RWPE2 (cell line): Measurements from ENCODE around the gene RALGAPB.

Experiments
- ATAC-seq: fragments of 200-7000 bp; cut with Tn5 transposase; 3 replicates; pipeline ENCODE4 v1.9.1; 2021; ENCODE audit warnings: low read depth
- DNase-seq: peaks from one replicate; pipeline ENCODE4 v3.0.0-alpha.2; 2020; ENCODE audit warnings: low spot score
- H3K27ac ChIP-seq: fragments of 450-650 bp; 2 replicates; pipeline ENCODE4 v1.5.1; 2017; ENCODE audit warnings: mild to moderate bottlenecking; ENCODE audit not compliant: poor library complexity, severe bottlenecking
- H3K27me3 ChIP-seq: fragments of 250-450 bp; sonication (Bioruptor Pico); 2 replicates; pipeline ENCODE4 v1.5.1; 2021; ENCODE audit warnings: mild to moderate bottlenecking, moderate library complexity; ENCODE audit not compliant: insufficient read depth, poor library complexity, severe bottlenecking
- H3K36me3 ChIP-seq: fragments of 250-450 bp; sonication (Bioruptor Pico); 2 replicates; pipeline ENCODE4 v1.5.1; 2020; ENCODE audit warnings: low read depth, mild to moderate bottlenecking, moderate library complexity
- H3K4me1 ChIP-seq: fragments of 250-450 bp; sonication (Bioruptor Pico); 2 replicates; pipeline ENCODE4 v1.5.1; 2021; ENCODE audit warnings: mild to moderate bottlenecking, moderate library complexity; ENCODE audit not compliant: insufficient read depth, poor library complexity, severe bottlenecking
- H3K4me3 ChIP-seq: fragments of 250-450 bp; sonication (Bioruptor Pico); 2 replicates; pipeline ENCODE4 v1.5.1; 2021; ENCODE audit warnings: mild to moderate bottlenecking, moderate library complexity; ENCODE audit not compliant: severe bottlenecking
- H3K9me3 ChIP-seq: fragments of 250-450 bp; sonication (Bioruptor Pico); 2 replicates; pipeline ENCODE4 v1.5.1; 2021; ENCODE audit warnings: mild to moderate bottlenecking, moderate library complexity; ENCODE audit not compliant: severe bottlenecking
- CTCF ChIP-seq: fragments of 450-650 bp; IDR thresholded peaks from one replicate; pipeline ENCODE4 v1.5.1; 2017; ENCODE audit warnings: mild to moderate bottlenecking, moderate library complexity; ENCODE audit not compliant: poor library complexity, severe bottlenecking

Gene RALGAPB

GRCh38 chr20:38446441-38447209 lies 26.0 kb upstream of the RALGAPB start:
- ATAC-seq: peak; percentile 94
- peak; percentile 100 for TF ChIP-seq CTCF

GRCh38 chr20:38447251-38447661 lies 25.4 kb upstream of the RALGAPB start:
- peak; percentile 4; the same call in 1 of the 3 replicates for ATAC-seq
- peak overlapping the region; percentile 78 for H3K4me3 ChIP-seq
- no peaks in the 10 kb centered on the region for H3K9me3 ChIP-seq
- H3K4me1 ChIP-seq: peaks cover under 1% of the 10 kb centered on the region
- peak overlapping the region; percentile 30 for H3K27ac ChIP-seq
- H3K36me3 ChIP-seq: peaks cover 32% of the 10 kb centered on the region
- no peak for DNase-seq
- H3K27me3 ChIP-seq: no peaks in the 10 kb centered on the region
- no peak for TF ChIP-seq CTCF

More at GRCh38 chr20:38446441-38447209, 26.0 kb upstream of the RALGAPB start:
- peak; percentile 98 for DNase-seq
- H3K27me3 ChIP-seq: no peaks in the 10 kb centered on the region
- H3K27ac ChIP-seq: peak overlapping the region; percentile 30
- H3K4me3 ChIP-seq: peak overlapping the region; percentile 78
- peaks cover 32% of the 10 kb centered on the region for H3K36me3 ChIP-seq
- H3K4me1 ChIP-seq: no peaks in the 10 kb centered on the region
- H3K9me3 ChIP-seq: no peaks in the 10 kb centered on the region

GRCh38 chr20:38447931-38448675 lies 24.5 kb upstream of the RALGAPB start:
- ATAC-seq: no peak
- Histone ChIP-seq H3K27me3 (no peaks in the 10 kb centered on the region), H3K9me3 (no peaks in the 10 kb centered on the region), H3K36me3 (peaks cover 32% of the 10 kb centered on the region), H3K27ac (no peak overlapping the region), H3K4me3 (no peak overlapping the region), H3K4me1 (peaks cover 9% of the 10 kb centered on the region)
- TF ChIP-seq CTCF: no peak
- DNase-seq: no peak

GRCh38 chr20:38449046-38449445 lies 23.6 kb upstream of the RALGAPB start:
- ATAC-seq (no peak), DNase-seq (no peak)
- Histone ChIP-seq H3K36me3 (peaks cover 32% of the 10 kb centered on the region), H3K27ac (no peak overlapping the region), H3K4me1 (peaks cover 11% of the 10 kb centered on the region), H3K27me3 (no peaks in the 10 kb centered on the region), H3K9me3 (no peaks in the 10 kb centered on the region), H3K4me3 (no peak overlapping the region)
- no peak for TF ChIP-seq CTCF
